CD4-positive, alpha-beta T cell (primary cell): ENCODE measurements around the gene ERP27. TPM values are rescaled to one million over a fixed set of nuclear protein-coding genes. Genes with fewer than 3 reads are reported as not detected.
A peak's percentile ranks its signal among the peaks of the same experiment; 100 is the strongest.

Experiments
- ATAC-seq: fragments of 200-7000 bp; cut with Tn5 transposase; one replicate; pipeline ENCODE4 v1.10.0; 2022; ENCODE audit warnings: mild to moderate bottlenecking; ENCODE audit not compliant: poor library complexity
- CTCF ChIA-PET: fragments of 350-600 bp; sonication (Branson Sonifier 250); formaldehyde crosslinking; loops from one replicate; lab custom pipeline; 2021; ENCODE audit warnings: antibody characterized with exemption, inconsistent platforms; lab: Charles Lee
- POLR2A ChIA-PET: fragments of 350-600 bp; sonication (Branson Sonifier 250); formaldehyde crosslinking; loops from one replicate; lab custom pipeline; 2021; ENCODE audit warnings: antibody characterized with exemption, inconsistent platforms; lab: Charles Lee
- DNase-seq, 14 experiments: peaks; one replicate each; pipeline ENCODE4 v3.0.0-alpha.2; 2013 to 2020; ENCODE audit warnings: mixed read lengths in 2 of 14
- H3K27ac ChIP-seq, 2 donors: one replicate each; pipeline versions ENCODE4 v1.5.1 to v1.7.0; 2013; ENCODE audit warnings: low read length in 2 of 2, low read depth in 1 of 2, mild to moderate bottlenecking in 1 of 2
- H3K27me3 ChIP-seq, 2 experiments: 1 replicate in 1 of 2; 2 replicates in 1 of 2; pipeline versions ENCODE4 v1.6.1 to v1.7.0; 2013; ENCODE audit warnings: low read length in 2 of 2, control low read depth in 1 of 2, mild to moderate bottlenecking in 1 of 2, moderate library complexity in 1 of 2; ENCODE audit not compliant: insufficient read depth in 2 of 2, control insufficient read depth in 1 of 2
- H3K36me3 ChIP-seq: one replicate; pipeline ENCODE4 v1.6.1; 2013; ENCODE audit warnings: low read length, control low read depth; ENCODE audit not compliant: insufficient read depth
- H3K4me1 ChIP-seq: one replicate; pipeline ENCODE4 v1.6.1; 2013; ENCODE audit warnings: low read length, control low read depth; ENCODE audit not compliant: insufficient read depth
- H3K4me3 ChIP-seq: one replicate; pipeline ENCODE4 v1.5.1; 2013; ENCODE audit warnings: mild to moderate bottlenecking, low read length, moderate library complexity
- H3K9me3 ChIP-seq, 2 experiments: 1 replicate in 1 of 2; 2 replicates in 1 of 2; pipeline versions ENCODE4 v1.6.1 to v1.7.0; 2013; ENCODE audit warnings: low read length in 2 of 2, mild to moderate bottlenecking in 2 of 2, control low read depth in 1 of 2, moderate library complexity in 1 of 2; ENCODE audit not compliant: control insufficient read depth in 1 of 2, insufficient read depth in 1 of 2
- H3K27ac Mint-ChIP-seq: one replicate; pipeline ENCODE4 v1.8.0; 2020; ENCODE audit warnings: mixed read lengths
- H3K27me3 Mint-ChIP-seq: one replicate; pipeline ENCODE4 v1.8.0; 2021; ENCODE audit warnings: mixed read lengths
- H3K36me3 Mint-ChIP-seq: one replicate; pipeline ENCODE4 v1.8.0; 2021; ENCODE audit warnings: low read depth, mixed read lengths
- H3K4me1 Mint-ChIP-seq: one replicate; pipeline ENCODE4 v1.8.0; 2021; ENCODE audit warnings: low read depth, mixed read lengths
- H3K4me3 Mint-ChIP-seq: one replicate; pipeline ENCODE4 v1.8.0; 2020; ENCODE audit warnings: mild to moderate bottlenecking, mixed read lengths
- H3K9me3 Mint-ChIP-seq: one replicate; pipeline ENCODE4 v1.8.0; 2020; ENCODE audit warnings: mixed read lengths
- CTCF ChIP-seq: fragments of 200-600 bp; IDR thresholded peaks from one replicate; pipeline ENCODE4 v1.8.0; 2022; ENCODE audit warnings: antibody characterized with exemption, mild to moderate bottlenecking
- intact Hi-C, 2 experiments: fragments of 100-400 bp; cut with DNase I in 1 of 2; cut with micrococcal nuclease in 1 of 2; formaldehyde crosslinking; loops; one replicate each; pipeline versions ENCODE4 v1.15.1 to v1.9.0; 2023 to 2025; cut with DNase I, micrococcal nuclease
- total RNA-seq, 174 experiments: library from RNA in 2 of 174; stranded (reverse) in 2 of 174; gene quantifications; one replicate each; pipeline ENCODE4 v1.2.3 and lab custom pipeline; 2021 to 2026

Gene ERP27
- total RNA-seq, 2 experiments from 2014 or later: 16.2 to 17.1 TPM

DNA sequence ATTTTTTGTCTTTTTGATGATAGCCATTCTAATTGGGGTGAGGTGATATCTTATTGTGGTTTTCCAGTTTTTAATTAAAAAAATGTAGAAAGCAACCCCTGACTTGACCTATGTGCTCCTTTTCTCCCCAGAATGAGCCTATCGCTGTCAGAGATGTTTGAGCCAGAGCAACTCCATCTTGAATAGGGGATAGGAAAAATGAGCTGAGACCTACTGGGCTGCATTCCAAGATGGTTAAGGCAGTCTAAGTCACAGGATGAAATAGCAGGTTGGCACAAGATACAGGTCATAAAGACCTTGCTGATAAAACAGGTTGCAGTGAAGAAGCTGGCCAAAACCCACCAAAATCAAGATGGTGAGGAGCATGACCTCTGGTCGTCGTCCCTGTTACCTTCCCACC is 13.8 kb downstream of the ERP27 start:
- Histone ChIP-seq H3K27ac (no peak overlapping the region), H3K27me3 (no peaks in the 10 kb centered on the region), H3K4me3 (no peak overlapping the region), H3K9me3 (no peaks in the 10 kb centered on the region), H3K4me1 (peaks cover 15% of the 10 kb centered on the region), H3K36me3 (peaks cover 44% of the 10 kb centered on the region)
- Mint-ChIP-seq H3K4me3 (no peak overlapping the region), H3K9me3 (no peaks in the 10 kb centered on the region), H3K27me3 (no peaks in the 10 kb centered on the region), H3K36me3 (peaks cover 66% of the 10 kb centered on the region), H3K27ac (no peak overlapping the region), H3K4me1 (peaks cover 23% of the 10 kb centered on the region)
- intact Hi-C loops: loop anchor here in 1 of 2 experiments (5.0 kb wide), 1 partner anchor 42 kb away; no protein-coding TSS in a partner anchor
- ATAC-seq (no peak), DNase-seq (no peak)
- ChIA-PET CTCF (no interaction called here), POLR2A (no interaction called here)
- TF ChIP-seq CTCF: no peak

GRCh38 chr12:14923944-14924343 is 14.4 kb downstream of the ERP27 start:
- no peak for TF ChIP-seq CTCF
- Mint-ChIP-seq H3K4me1 (peaks cover 27% of the 10 kb centered on the region), H3K27ac (no peak overlapping the region), H3K9me3 (no peaks in the 10 kb centered on the region), H3K4me3 (no peak overlapping the region), H3K36me3 (peaks cover 70% of the 10 kb centered on the region), H3K27me3 (no peaks in the 10 kb centered on the region)
- ChIA-PET POLR2A (no interaction called here), CTCF (no interaction called here)
- ATAC-seq (no peak), DNase-seq (no peak)
- H3K4me1 ChIP-seq: peaks cover 15% of the 10 kb centered on the region
- no peaks in the 10 kb centered on the region for H3K9me3 ChIP-seq
- intact Hi-C loops: loop anchor here in 1 of 2 experiments (5.0 kb wide), 1 partner anchor 42 kb away; no protein-coding TSS in a partner anchor
- no peak overlapping the region for H3K4me3 ChIP-seq
- no peaks in the 10 kb centered on the region for H3K27me3 ChIP-seq
- H3K27ac ChIP-seq: no peak overlapping the region
- H3K36me3 ChIP-seq: peaks cover 44% of the 10 kb centered on the region

GRCh38 chr12:14921218-14921617 is 17.1 kb downstream of the ERP27 start:
- Histone ChIP-seq H3K4me3 (no peak overlapping the region), H3K27me3 (no peaks in the 10 kb centered on the region), H3K27ac (no peak overlapping the region), H3K9me3 (no peaks in the 10 kb centered on the region), H3K36me3 (peaks cover 53% of the 10 kb centered on the region), H3K4me1 (peaks cover 15% of the 10 kb centered on the region)
- Mint-ChIP-seq H3K27me3 (no peaks in the 10 kb centered on the region), H3K4me3 (peak overlapping the region; percentile 20), H3K4me1 (peaks cover 27% of the 10 kb centered on the region), H3K27ac (peak overlapping the region; percentile 76), H3K9me3 (no peaks in the 10 kb centered on the region), H3K36me3 (peaks cover 71% of the 10 kb centered on the region)
- no peak for TF ChIP-seq CTCF
- ATAC-seq (no peak), DNase-seq (no peak)
- POLR2A ChIA-PET: interaction anchor here (0.9 to 2.2 kb wide), 5 partner anchors 11 to 151 kb away, joined by 3 to 9 read pairs (median 4); partner anchors contain the start of gene ERP27
- CTCF ChIA-PET: interaction anchor here (1.2 to 1.4 kb wide), 2 partner anchors 39 to 74 kb away, joined by 4 to 5 read pairs; no protein-coding TSS in a partner anchor
- intact Hi-C loops: loop anchor here in 1 of 2 experiments (5.0 kb wide), 1 partner anchor 39 kb away; no protein-coding TSS in a partner anchor
